HG02852 (cell line): ENCODE measurements around the gene CYFIP2.

Source experiments
- ATAC-seq: cut with Tn5 transposase; IDR thresholded peaks from one replicate; pipeline ENCODE4 v1.9.1; 2021; ENCODE audit warnings: mild to moderate bottlenecking, moderate library complexity; ENCODE audit not compliant: unreplicated experiment

Gene CYFIP2

GRCh38 chr5:157352756-157353340 is 86.9 kb downstream of the CYFIP2 start:
- ATAC-seq = no peak

- no peak for ATAC-seq
Observed at GRCh38 chr5:157354800-157355199, 88.9 kb downstream of the CYFIP2 start.

- no peak for ATAC-seq
Observed at GRCh38 chr5:157356576-157356975, 90.7 kb downstream of the CYFIP2 start.

GRCh38 chr5:157357823-157358222 is 91.9 kb downstream of the CYFIP2 start:
- ATAC-seq = no peak

- no peak for ATAC-seq
Observed at GRCh38 chr5:157358871-157359270, 92.9 kb downstream of the CYFIP2 start.

GRCh38 chr5:157359356-157360055 is 93.6 kb downstream of the CYFIP2 start:
- ATAC-seq = no peak

- no peak for ATAC-seq
Observed at GRCh38 chr5:157362012-157362411, 96.1 kb downstream of the CYFIP2 start.

GRCh38 chr5:157362502-157362901 is 96.6 kb downstream of the CYFIP2 start:
- ATAC-seq = no peak

- ATAC-seq = no peak
Observed at GRCh38 chr5:157362982-157363381, 97.1 kb downstream of the CYFIP2 start.

- no peak for ATAC-seq
Observed at GRCh38 chr5:157365732-157366131, 99.8 kb downstream of the CYFIP2 start.

- ATAC-seq = no peak
Observed at GRCh38 chr5:157366741-157367674, 101.1 kb downstream of the CYFIP2 start.

- no peak for ATAC-seq
Observed at GRCh38 chr5:157369507-157369906, 103.6 kb downstream of the CYFIP2 start.

- ATAC-seq = no peak
Observed at GRCh38 chr5:157370967-157371366, 105.0 kb downstream of the CYFIP2 start.

GRCh38 chr5:157371655-157372471 is 105.9 kb downstream of the CYFIP2 start:
- ATAC-seq = no peak

GRCh38 chr5:157372472-157372822 is 106.5 kb downstream of the CYFIP2 start:
- ATAC-seq = no peak

GRCh38 chr5:157378509-157378908 is 112.6 kb downstream of the CYFIP2 start:
- no peak for ATAC-seq

GRCh38 chr5:157379983-157380382 is 114.1 kb downstream of the CYFIP2 start:
- no peak for ATAC-seq

GRCh38 chr5:157381746-157382145 is 115.8 kb downstream of the CYFIP2 start:
- no peak for ATAC-seq

- no peak for ATAC-seq
Observed at GRCh38 chr5:157382996-157383800, 117.3 kb downstream of the CYFIP2 start.
